ENCODE data around the gene ST3GAL5.

DNA sequence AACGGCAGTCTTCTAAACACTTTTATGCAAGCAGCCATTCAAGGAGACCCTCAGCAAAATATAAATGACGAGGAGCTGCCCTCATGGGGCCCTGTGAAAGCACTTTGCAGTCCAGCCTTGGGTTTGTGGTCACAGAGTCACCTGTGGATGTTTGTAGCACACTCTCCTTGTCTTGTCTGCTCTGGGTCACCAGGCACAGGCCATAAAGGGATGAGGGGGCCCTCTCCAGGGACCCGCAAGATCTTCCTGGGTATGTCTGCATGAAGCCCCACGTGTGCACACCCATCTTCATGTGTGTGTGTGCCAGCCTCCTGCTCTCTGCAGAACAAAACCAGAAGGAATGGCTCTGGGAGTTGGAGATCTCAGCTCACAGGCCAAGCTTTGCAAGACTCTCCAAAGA is 98.8 kb downstream of the ST3GAL5 start:
- TF ChIP-seq, protein P1, sequence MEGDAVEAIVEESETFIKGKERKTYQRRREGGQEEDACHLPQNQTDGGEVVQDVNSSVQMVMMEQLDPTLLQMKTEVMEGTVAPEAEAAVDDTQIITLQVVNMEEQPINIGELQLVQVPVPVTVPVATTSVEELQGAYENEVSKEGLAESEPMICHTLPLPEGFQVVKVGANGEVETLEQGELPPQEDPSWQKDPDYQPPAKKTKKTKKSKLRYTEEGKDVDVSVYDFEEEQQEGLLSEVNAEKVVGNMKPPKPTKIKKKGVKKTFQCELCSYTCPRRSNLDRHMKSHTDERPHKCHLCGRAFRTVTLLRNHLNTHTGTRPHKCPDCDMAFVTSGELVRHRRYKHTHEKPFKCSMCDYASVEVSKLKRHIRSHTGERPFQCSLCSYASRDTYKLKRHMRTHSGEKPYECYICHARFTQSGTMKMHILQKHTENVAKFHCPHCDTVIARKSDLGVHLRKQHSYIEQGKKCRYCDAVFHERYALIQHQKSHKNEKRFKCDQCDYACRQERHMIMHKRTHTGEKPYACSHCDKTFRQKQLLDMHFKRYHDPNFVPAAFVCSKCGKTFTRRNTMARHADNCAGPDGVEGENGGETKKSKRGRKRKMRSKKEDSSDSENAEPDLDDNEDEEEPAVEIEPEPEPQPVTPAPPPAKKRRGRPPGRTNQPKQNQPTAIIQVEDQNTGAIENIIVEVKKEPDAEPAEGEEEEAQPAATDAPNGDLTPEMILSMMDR (conservative IDR thresholded peaks at IDR 0.05 in 1 of 2, IDR thresholded peaks at IDR 0.05 in 1 of 2; ENCODE audit: low read depth in 1 of 2, low read length in 2 of 2), result no peak
- TF ChIP-seq EZH2 (IDR thresholded peaks at IDR 0.05; ENCODE audit: low read length, missing control alignments), result no peak

Data from fibroblast of lung (primary cell).